B cell (primary cell): Measurements from ENCODE around the gene PTH2R. TPM values are rescaled to one million over a fixed set of nuclear protein-coding genes. Genes with fewer than 3 reads are reported as not detected.

Experiments used
- ATAC-seq: fragments of 200-7000 bp; cut with Tn5 transposase; one replicate; pipeline ENCODE4 v1.10.0; 2021; ENCODE audit warnings: low read depth, mild to moderate bottlenecking, moderate number of reproducible peaks, moderate library complexity
- CTCF ChIA-PET: fragments of 350-600 bp; sonication (Branson Sonifier 250); formaldehyde crosslinking; loops from one replicate; lab custom pipeline; 2021; ENCODE audit warnings: antibody characterized with exemption, inconsistent platforms; lab: Charles Lee
- POLR2A ChIA-PET: fragments of 350-600 bp; sonication (Branson Sonifier 250); formaldehyde crosslinking; loops from one replicate; lab custom pipeline; 2021; ENCODE audit warnings: antibody characterized with exemption; lab: Charles Lee
- DNase-seq: peaks from one replicate; pipeline ENCODE4 v3.0.0; 2013
- H2AFZ ChIP-seq: 2 replicates; pipeline ENCODE4 v1.6.1; 2012; ENCODE audit warnings: mild to moderate bottlenecking, low read depth, low read length; ENCODE audit not compliant: insufficient read depth, poor library complexity, severe bottlenecking
- H3K27ac ChIP-seq, 2 donors: 1 replicate in 1 of 2; 2 replicates in 1 of 2; pipeline ENCODE4 v1.5.1; 2012 to 2013; ENCODE audit warnings: low read length in 2 of 2, mild to moderate bottlenecking in 2 of 2, moderate library complexity in 1 of 2
- H3K27me3 ChIP-seq, 4 experiments: fragments of 200-600 bp in 1 of 4; sonication (generic) in 1 of 4; replicated peaks in 1 of 4; 1 replicate in 2 of 4; 2 replicates in 2 of 4; pipeline versions ENCODE4 v1.6.1 to v1.7.0; 2013 to 2016; ENCODE audit warnings: low read length in 3 of 4, mild to moderate bottlenecking in 2 of 4, mixed read lengths in 1 of 4, moderate library complexity in 1 of 4; ENCODE audit not compliant: insufficient read depth in 4 of 4, control insufficient read depth in 3 of 4; ENCODE audit errors: control extremely low read depth in 1 of 4
- H3K36me3 ChIP-seq, 2 experiments: replicated peaks in 1 of 2; 1 replicate in 1 of 2; 2 replicates in 1 of 2; pipeline versions ENCODE4 v1.6.1 to v1.7.1; 2013; ENCODE audit warnings: low read length in 1 of 2; ENCODE audit not compliant: insufficient read depth in 2 of 2, control insufficient read depth in 1 of 2; ENCODE audit errors: control extremely low read depth in 1 of 2, extremely low read depth in 1 of 2
- H3K4me1 ChIP-seq, 2 donors: fragments of 200-600 bp in 1 of 2; sonication (generic) in 1 of 2; 1 replicate in 1 of 2; 2 replicates in 1 of 2; pipeline versions ENCODE4 v1.5.1 to v1.6.1; 2013 to 2017; ENCODE audit warnings: low read length in 2 of 2; ENCODE audit not compliant: control insufficient read depth in 2 of 2, insufficient read depth in 2 of 2
- H3K4me2 ChIP-seq: replicated peaks from 2 replicates; pipeline ENCODE3; 2012; ENCODE audit warnings: mild to moderate bottlenecking, low read depth, low read length; ENCODE audit not compliant: poor library complexity, severe bottlenecking
- H3K4me3 ChIP-seq, 5 experiments: fragments of 200-600 bp in 1 of 5; sonication (generic) in 1 of 5; 1 replicate in 3 of 5; 2 replicates in 2 of 5; pipeline versions ENCODE4 v1.5.1 to v1.7.0; 2011 to 2016; ENCODE audit warnings: low read length in 4 of 5, mild to moderate bottlenecking in 4 of 5, low read depth in 2 of 5, control low read depth in 1 of 5, moderate library complexity in 1 of 5; ENCODE audit not compliant: insufficient read depth in 1 of 5; ENCODE audit errors: control extremely low read depth in 1 of 5, extremely low read depth in 1 of 5
- H3K79me2 ChIP-seq: fragments of 200-600 bp; sonication (generic); one replicate; pipeline ENCODE4 v1.6.0; 2016; ENCODE audit warnings: low read length; ENCODE audit not compliant: control insufficient read depth, insufficient read depth
- H3K9ac ChIP-seq: fragments of 200-600 bp; sonication (generic); 2 replicates; pipeline ENCODE4 v1.6.1; 2017; ENCODE audit warnings: mild to moderate bottlenecking, low read length, moderate library complexity
- H3K9me3 ChIP-seq, 3 donors: one replicate each; pipeline versions ENCODE4 v1.6.1 to v1.7.1; 2013; ENCODE audit warnings: low read length in 2 of 3; ENCODE audit not compliant: control insufficient read depth in 2 of 3, insufficient read depth in 1 of 3; ENCODE audit errors: control extremely low read depth in 1 of 3
- H4K20me1 ChIP-seq: 2 replicates; pipeline ENCODE4 v1.6.0; 2012; ENCODE audit warnings: mild to moderate bottlenecking, low read length; ENCODE audit not compliant: insufficient read depth, control insufficient read depth, poor library complexity, severe bottlenecking
- H3K27ac Mint-ChIP-seq: one replicate; pipeline ENCODE4 v1.8.0; 2021; ENCODE audit warnings: mixed read lengths
- H3K27me3 Mint-ChIP-seq: one replicate; pipeline ENCODE4 v1.8.0; 2021; ENCODE audit warnings: mixed read lengths
- H3K4me1 Mint-ChIP-seq: one replicate; pipeline ENCODE4 v1.8.0; 2021; ENCODE audit warnings: mixed read lengths
- H3K4me3 Mint-ChIP-seq: one replicate; pipeline ENCODE4 v1.8.0; 2021; ENCODE audit warnings: mixed read lengths
- H3K9me3 Mint-ChIP-seq: one replicate; pipeline ENCODE4 v1.8.0; 2022; ENCODE audit warnings: mixed read lengths; ENCODE audit not compliant: insufficient read depth
- CTCF ChIP-seq: fragments of 200-600 bp; IDR thresholded peaks from one replicate; pipeline ENCODE4 v1.8.0; 2022; ENCODE audit warnings: antibody characterized with exemption, mild to moderate bottlenecking
- EZH2 ChIP-seq: IDR thresholded peaks from 2 replicates; pipeline ENCODE4 v1.6.1; 2012; ENCODE audit warnings: borderline replicate concordance, low read depth, mild to moderate bottlenecking, moderate library complexity, low read length; ENCODE audit not compliant: insufficient read depth, poor library complexity, severe bottlenecking
- WGBS: methylation state at CpG from one replicate; pipeline ENCODE4 v1.1.5; 2013; ENCODE audit warnings: missing lambda C conversion rate; ENCODE audit not compliant: insufficient coverage; 5-methylcytosine and 5-hydroxymethylcytosine counted together
- intact Hi-C: fragments of 100-400 bp; cut with micrococcal nuclease; formaldehyde crosslinking; loops from one replicate; pipeline ENCODE4 v1.10.0; 2022
- polyA plus RNA-seq: library from polyadenylated mRNA; depleted of rRNA; stranded (reverse); fragments of >200 nt; gene quantifications from 2 replicates; pipeline ENCODE4 v1.2.3, GENCODE V29; 2012
- total RNA-seq, 2 donors: library from RNA; stranded (reverse); fragments of 120-200 nt in 1 of 2; gene quantifications; 1 replicate in 1 of 2; 2 replicates in 1 of 2; pipeline versions ENCODE4 v1.2.3 to v1.2.4, GENCODE V29; 2013 to 2022

The PTH2R gene
- total and polyA plus RNA-seq, 2 donors (not counting 1 experiment from before 2014, with no cell fraction given) = 0.34 to 0.84 TPM

GRCh38 chr2:208509586-208509985, 103.0 kb downstream of the PTH2R start:
- ChIA-PET POLR2A (no interaction called here), CTCF (no interaction called here)
- H3K27ac Mint-ChIP-seq = no peak overlapping the region
- H3K4me2 ChIP-seq = no peak overlapping the region
- no peak for ATAC-seq
- H3K79me2 ChIP-seq = no peaks in the 10 kb centered on the region
- no peaks in the 10 kb centered on the region for H4K20me1 ChIP-seq
- H3K9me3 ChIP-seq = peaks cover 0 to 1% (median 0%) of the 10 kb centered on the region in 3 donors
- H3K4me3 Mint-ChIP-seq = no peak overlapping the region
- H3K36me3 ChIP-seq = no peaks in the 10 kb centered on the region
- H3K27me3 Mint-ChIP-seq = peaks cover 14% of the 10 kb centered on the region
- H3K27me3 ChIP-seq = no peaks in the 10 kb centered on the region
- no peaks in the 10 kb centered on the region for H3K4me1 ChIP-seq
- intact Hi-C loops = no loop called here
- H3K4me3 ChIP-seq = no peak overlapping the region
- no peak overlapping the region for H3K9ac ChIP-seq
- no peak for DNase-seq
- no peaks in the 10 kb centered on the region for H3K4me1 Mint-ChIP-seq
- H2AFZ ChIP-seq = no peak overlapping the region
- peaks cover 10% of the 10 kb centered on the region for H3K9me3 Mint-ChIP-seq
- no peak for TF ChIP-seq CTCF
- H3K27ac ChIP-seq = no peak overlapping the region

- Mint-ChIP-seq H3K27ac (no peak overlapping the region), H3K4me1 (no peaks in the 10 kb centered on the region), H3K4me3 (no peak overlapping the region), H3K27me3 (peaks cover 14% of the 10 kb centered on the region), H3K9me3 (peaks cover 17% of the 10 kb centered on the region)
- Histone ChIP-seq H3K36me3 (no peaks in the 10 kb centered on the region), H3K9me3 (peaks cover 0 to 6% (median 1%) of the 10 kb centered on the region in 3 donors), H3K79me2 (no peaks in the 10 kb centered on the region), H4K20me1 (no peaks in the 10 kb centered on the region), H3K4me1 (no peaks in the 10 kb centered on the region), H2AFZ (no peak overlapping the region), H3K4me3 (no peak overlapping the region), H3K27me3 (no peaks in the 10 kb centered on the region), H3K27ac (no peak overlapping the region), H3K4me2 (no peak overlapping the region), H3K9ac (no peak overlapping the region)
- DNase-seq (no peak), ATAC-seq (no peak)
- intact Hi-C loops = no loop called here
- TF ChIP-seq EZH2 = no peak
- no peak for TF ChIP-seq CTCF
- ChIA-PET POLR2A (no interaction called here), CTCF (no interaction called here)
- WGBS = 100% methylated on average over 2 of the region's 3 CpGs
Measured at GRCh38 chr2:208511016-208511415, 104.4 kb downstream of the PTH2R start.
